Duodenal mucosa (tissue), 2 donors: Measurements from ENCODE around the gene ZNF592.

Experiments
- H3K27ac ChIP-seq: one replicate; pipeline ENCODE4 v1.7.0; 2013; ENCODE audit warnings: low read depth, low read length
- H3K27me3 ChIP-seq, 2 donors: one replicate each; pipeline ENCODE4 v1.7.0; 2013; ENCODE audit warnings: low read length in 2 of 2, control low read depth in 1 of 2; ENCODE audit not compliant: insufficient read depth in 2 of 2, control insufficient read depth in 1 of 2
- H3K36me3 ChIP-seq, 2 donors: one replicate each; pipeline ENCODE4 v1.7.0; 2013; ENCODE audit warnings: low read length in 2 of 2, control low read depth in 1 of 2; ENCODE audit not compliant: insufficient read depth in 2 of 2, control insufficient read depth in 1 of 2
- H3K4me1 ChIP-seq, 2 donors: one replicate each; pipeline ENCODE4 v1.7.0; 2013; ENCODE audit warnings: low read length in 2 of 2, control low read depth in 1 of 2; ENCODE audit not compliant: insufficient read depth in 2 of 2, control insufficient read depth in 1 of 2
- H3K4me3 ChIP-seq, 2 donors: one replicate each; pipeline ENCODE4 v1.7.0; 2013; ENCODE audit warnings: low read length in 2 of 2, low read depth in 1 of 2
- H3K9ac ChIP-seq, 2 donors: one replicate each; pipeline ENCODE4 v1.7.0; 2013; ENCODE audit warnings: low read length in 2 of 2, low read depth in 1 of 2
- H3K9me3 ChIP-seq, 2 donors: one replicate each; pipeline ENCODE4 v1.7.0; 2013; ENCODE audit warnings: low read length in 2 of 2, control low read depth in 1 of 2; ENCODE audit not compliant: control insufficient read depth in 1 of 2

ZNF592 gene

DNA sequence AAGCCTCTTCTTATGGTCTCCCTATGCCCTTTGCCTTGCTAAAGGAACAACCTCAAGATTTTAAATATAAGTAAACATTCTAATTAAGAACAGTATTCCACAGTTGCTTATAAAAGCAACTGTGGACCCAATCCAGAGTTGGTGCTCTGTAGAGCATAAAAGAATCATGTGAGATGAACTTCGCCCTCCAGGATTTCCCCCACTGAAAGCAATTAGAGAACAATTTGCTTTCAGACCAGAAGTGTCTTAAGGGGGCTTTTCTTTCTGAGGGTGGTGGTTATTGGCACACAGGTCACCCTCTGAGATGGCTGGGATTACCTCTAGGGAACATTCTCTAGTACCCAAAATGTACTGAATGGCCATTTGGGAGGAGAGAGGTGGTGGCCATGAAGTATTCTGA lies 10.6 kb downstream of the ZNF592 start:
- H3K36me3 ChIP-seq, result no peaks in the 10 kb centered on the region
- H3K4me1 ChIP-seq, result peaks cover 52 to 68% of the 10 kb centered on the region in 2 donors
- no peak overlapping the region for H3K4me3 ChIP-seq
- no peaks in the 10 kb centered on the region for H3K9me3 ChIP-seq
- H3K9ac ChIP-seq, result no peak overlapping the region
- no peaks in the 10 kb centered on the region for H3K27me3 ChIP-seq
- no peak overlapping the region for H3K27ac ChIP-seq

DNA sequence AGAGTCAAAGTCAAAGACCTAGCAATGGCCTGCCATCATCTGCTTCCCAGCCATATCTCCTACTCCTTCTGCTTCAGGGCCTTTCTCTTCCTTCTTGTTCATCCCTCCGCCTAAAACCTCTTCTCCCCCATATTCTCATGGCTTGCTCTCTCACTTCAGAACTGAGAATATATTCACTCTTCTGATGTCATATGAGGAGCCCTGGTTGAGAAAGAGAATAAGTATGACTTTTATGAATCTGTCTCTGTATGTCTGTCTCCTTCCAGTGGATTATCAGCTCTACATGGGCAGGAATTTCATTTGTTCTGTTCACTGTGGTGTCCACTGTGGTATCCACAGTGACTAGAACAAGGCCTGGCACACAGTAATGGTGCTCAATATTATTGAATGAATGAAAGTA lies 11.8 kb downstream of the ZNF592 start:
- H3K36me3 ChIP-seq, result peaks cover 0 to 4% of the 10 kb centered on the region in 2 donors
- H3K27ac ChIP-seq, result no peak overlapping the region
- no peak overlapping the region for H3K9ac ChIP-seq
- no peaks in the 10 kb centered on the region for H3K9me3 ChIP-seq
- H3K4me1 ChIP-seq, result peaks cover 52 to 62% of the 10 kb centered on the region in 2 donors
- H3K4me3 ChIP-seq, result no peak overlapping the region
- H3K27me3 ChIP-seq, result no peaks in the 10 kb centered on the region

DNA sequence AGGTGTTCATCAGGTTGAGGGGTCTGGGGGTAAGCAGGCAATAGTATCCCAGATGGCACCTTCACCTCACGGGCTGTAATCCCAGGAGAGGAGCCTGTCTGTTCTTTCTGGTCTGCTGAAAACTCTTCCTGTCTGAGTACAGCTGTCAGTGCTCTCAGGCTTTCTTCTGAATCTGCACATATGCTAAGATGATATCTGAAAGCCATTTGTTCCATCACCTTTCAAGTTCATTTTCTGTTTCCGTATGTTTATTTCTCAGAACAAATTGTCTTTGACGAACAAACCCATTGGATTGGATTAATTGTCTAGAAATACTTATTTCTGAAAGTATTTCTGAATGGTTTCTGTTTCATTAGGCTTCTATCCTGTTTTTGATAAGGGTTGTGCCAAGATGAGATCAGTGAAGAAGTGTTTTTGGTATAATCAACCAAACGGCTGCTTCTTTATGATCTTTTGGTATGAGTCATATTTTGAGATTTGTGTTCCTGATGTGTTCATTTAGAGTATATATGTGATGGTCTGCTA lies 13.3 kb downstream of the ZNF592 start:
- no peak overlapping the region for H3K4me3 ChIP-seq
- H3K36me3 ChIP-seq, result peaks cover 8 to 14% of the 10 kb centered on the region in 2 donors
- H3K9me3 ChIP-seq, result no peaks in the 10 kb centered on the region
- H3K27ac ChIP-seq, result no peak overlapping the region
- H3K27me3 ChIP-seq, result no peaks in the 10 kb centered on the region
- no peak overlapping the region for H3K9ac ChIP-seq
- peaks cover 40 to 53% of the 10 kb centered on the region in 2 donors for H3K4me1 ChIP-seq

GRCh38 chr15:84762840-84763572 lies 14.6 kb downstream of the ZNF592 start:
- peaks cover 9 to 23% of the 10 kb centered on the region in 2 donors for H3K36me3 ChIP-seq
- no peaks in the 10 kb centered on the region for H3K27me3 ChIP-seq
- H3K4me3 ChIP-seq, result no peak overlapping the region
- H3K9ac ChIP-seq, result no peak overlapping the region
- H3K4me1 ChIP-seq, result peaks cover 40 to 48% of the 10 kb centered on the region in 2 donors
- no peak overlapping the region for H3K27ac ChIP-seq
- H3K9me3 ChIP-seq, result no peaks in the 10 kb centered on the region

GRCh38 chr15:84764585-84764984 lies 16.2 kb downstream of the ZNF592 start:
- no peak overlapping the region for H3K27ac ChIP-seq
- no peak overlapping the region for H3K9ac ChIP-seq

DNA sequence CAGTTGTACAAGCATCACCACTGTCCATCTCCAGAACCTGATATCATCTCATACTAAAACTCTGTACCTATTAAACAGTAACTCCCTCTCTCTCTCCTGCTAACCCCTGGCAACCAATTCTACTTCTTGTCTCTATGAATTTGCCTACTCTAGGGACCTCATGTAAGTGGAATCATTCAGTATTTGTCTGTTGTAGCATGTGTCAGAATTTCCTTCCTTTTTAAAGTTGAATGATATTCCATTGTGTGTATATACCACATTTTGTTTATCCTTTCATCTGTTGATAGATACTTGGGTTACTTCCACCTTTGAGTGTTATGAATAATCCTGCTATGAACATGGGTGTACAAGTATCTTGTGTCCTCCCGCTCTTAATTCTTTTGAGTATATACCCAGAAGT lies 16.6 kb downstream of the ZNF592 start:
- no peak overlapping the region for H3K4me3 ChIP-seq
- peaks cover 32% of the 10 kb centered on the region in 2 donors for H3K4me1 ChIP-seq
- no peaks in the 10 kb centered on the region for H3K27me3 ChIP-seq
- H3K9ac ChIP-seq, result no peak overlapping the region
- no peak overlapping the region for H3K27ac ChIP-seq
- H3K36me3 ChIP-seq, result peaks cover 14 to 35% of the 10 kb centered on the region in 2 donors
- H3K9me3 ChIP-seq, result no peaks in the 10 kb centered on the region

More at GRCh38 chr15:84764585-84764984, 16.2 kb downstream of the ZNF592 start:
- Histone ChIP-seq H3K9me3 (no peaks in the 10 kb centered on the region), H3K4me3 (no peak overlapping the region), H3K27me3 (no peaks in the 10 kb centered on the region), H3K36me3 (peaks cover 14 to 35% of the 10 kb centered on the region in 2 donors), H3K4me1 (peaks cover 32 to 33% of the 10 kb centered on the region in 2 donors)

GRCh38 chr15:84765675-84766074 lies 17.3 kb downstream of the ZNF592 start:
- H3K27ac ChIP-seq, result no peak overlapping the region
- H3K4me1 ChIP-seq, result peaks cover 26 to 30% of the 10 kb centered on the region in 2 donors
- peaks cover 14 to 35% of the 10 kb centered on the region in 2 donors for H3K36me3 ChIP-seq
- H3K9me3 ChIP-seq, result no peaks in the 10 kb centered on the region
- no peak overlapping the region for H3K4me3 ChIP-seq
- H3K27me3 ChIP-seq, result no peaks in the 10 kb centered on the region
- no peak overlapping the region for H3K9ac ChIP-seq

- H3K27ac ChIP-seq, result no peak overlapping the region
- no peaks in the 10 kb centered on the region for H3K9me3 ChIP-seq
- no peak overlapping the region for H3K4me3 ChIP-seq
- no peaks in the 10 kb centered on the region for H3K27me3 ChIP-seq
- peaks cover 18 to 23% of the 10 kb centered on the region in 2 donors for H3K4me1 ChIP-seq
- H3K9ac ChIP-seq, result no peak overlapping the region
- H3K36me3 ChIP-seq, result peaks cover 14 to 35% of the 10 kb centered on the region in 2 donors
Measured at GRCh38 chr15:84766461-84767035, 18.2 kb downstream of the ZNF592 start.

GRCh38 chr15:84772031-84772430 lies 23.6 kb downstream of the ZNF592 start:
- no peaks in the 10 kb centered on the region for H3K9me3 ChIP-seq
- peaks cover 5 to 21% of the 10 kb centered on the region in 2 donors for H3K36me3 ChIP-seq
- H3K4me3 ChIP-seq, result no peak overlapping the region
- no peaks in the 10 kb centered on the region for H3K27me3 ChIP-seq
- no peak overlapping the region for H3K27ac ChIP-seq
- H3K4me1 ChIP-seq, result no peaks in the 10 kb centered on the region
- no peak overlapping the region for H3K9ac ChIP-seq

DNA sequence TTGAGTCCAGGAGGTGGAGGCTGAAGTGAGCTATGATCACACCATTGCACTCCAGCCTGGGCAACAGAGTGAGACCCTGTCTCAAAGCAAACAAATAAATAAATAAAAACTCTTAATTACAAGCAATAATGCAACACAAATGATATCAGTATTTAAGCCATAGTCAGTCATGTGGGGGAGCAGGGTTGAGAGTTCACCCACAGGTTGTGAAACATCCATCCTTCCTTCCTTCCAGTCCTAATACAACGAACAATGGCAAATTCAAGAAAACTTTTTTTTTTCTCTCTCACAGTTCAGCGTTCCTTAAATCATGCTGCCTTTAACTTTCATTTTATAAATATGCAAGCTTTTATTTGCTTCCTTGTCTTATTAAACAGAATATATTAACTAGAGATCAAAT lies 24.1 kb downstream of the ZNF592 start:
- H3K4me3 ChIP-seq, result no peak overlapping the region
- no peak overlapping the region for H3K27ac ChIP-seq

More for the DNA sequence above, 24.1 kb downstream of the ZNF592 start:
- no peaks in the 10 kb centered on the region for H3K4me1 ChIP-seq
- H3K9me3 ChIP-seq, result no peaks in the 10 kb centered on the region
- no peak overlapping the region for H3K9ac ChIP-seq
- no peaks in the 10 kb centered on the region for H3K27me3 ChIP-seq
- peaks cover 5 to 16% of the 10 kb centered on the region in 2 donors for H3K36me3 ChIP-seq
